Measurements from ENCODE around the gene NOTCH3. TPM values are rescaled to one million over a fixed set of nuclear protein-coding genes. Genes with fewer than 3 reads are reported as not detected.

NOTCH3 gene
- total RNA-seq, 6 experiments from 2014 or later: 3.4 to 18.0 (median 13.1) TPM

GRCh38 chr19:15238639-15239155 is 37.9 kb upstream of the NOTCH3 start:
- no peak for TF ChIP-seq CTCF (IDR thresholded peaks at IDR 0.05)
- Mint-ChIP-seq H3K4me1 (ENCODE audit: low read depth) (0 out of 2 replicates have a peak, but pooled peaks cover 5% of the 10 kb centered on the region), H3K36me3 (ENCODE audit: low read depth) (peaks cover 25% of the 10 kb centered on the region; the same call in 1 of the 2 replicates), H3K27ac (no peak overlapping the region), H3K27me3 (ENCODE audit: insufficient read depth) (peaks cover 12% of the 10 kb centered on the region), H3K4me3 (no peak overlapping the region), H3K9me3 (no peaks in the 10 kb centered on the region)
- no peak for DNase-seq

- Mint-ChIP-seq H3K36me3 (ENCODE audit: low read depth) (peaks cover 25% of the 10 kb centered on the region; the same call in 1 of the 2 replicates), H3K27ac (no peak overlapping the region), H3K9me3 (no peaks in the 10 kb centered on the region), H3K4me1 (ENCODE audit: low read depth) (0 out of 2 replicates have a peak, but pooled peaks cover 6% of the 10 kb centered on the region), H3K27me3 (ENCODE audit: insufficient read depth) (peaks cover 9% of the 10 kb centered on the region), H3K4me3 (no peak overlapping the region)
- DNase-seq: no peak
- TF ChIP-seq CTCF (IDR thresholded peaks at IDR 0.05): no peak
These were observed 37.2 kb upstream of the NOTCH3 start for GRCh38 chr19:15237759-15238638.

- peaks cover 25% of the 10 kb centered on the region; the same call in 1 of the 2 replicates for H3K36me3 Mint-ChIP-seq (ENCODE audit: low read depth)
These were observed 36.1 kb upstream of the NOTCH3 start for GRCh38 chr19:15236886-15237285.

GRCh38 chr19:15235781-15236180 is 35.0 kb upstream of the NOTCH3 start:
- Mint-ChIP-seq H3K36me3 (ENCODE audit: low read depth) (peaks cover 25% of the 10 kb centered on the region; the same call in 1 of the 2 replicates), H3K27ac (no peak overlapping the region), H3K4me3 (no peak overlapping the region), H3K27me3 (ENCODE audit: insufficient read depth) (peaks cover 13% of the 10 kb centered on the region), H3K9me3 (no peaks in the 10 kb centered on the region), H3K4me1 (ENCODE audit: low read depth) (0 out of 2 replicates have a peak, but pooled peaks cover 6% of the 10 kb centered on the region)
- no peak for DNase-seq
- TF ChIP-seq CTCF (IDR thresholded peaks at IDR 0.05): no peak

More at GRCh38 chr19:15236886-15237285, 36.1 kb upstream of the NOTCH3 start:
- Mint-ChIP-seq H3K27me3 (ENCODE audit: insufficient read depth) (peaks cover 13% of the 10 kb centered on the region), H3K4me3 (no peak overlapping the region), H3K9me3 (no peaks in the 10 kb centered on the region), H3K27ac (no peak overlapping the region), H3K4me1 (ENCODE audit: low read depth) (0 out of 2 replicates have a peak, but pooled peaks cover 6% of the 10 kb centered on the region)
- no peak for TF ChIP-seq CTCF (IDR thresholded peaks at IDR 0.05)
- DNase-seq: no peak

- peaks cover 25% of the 10 kb centered on the region; the same call in 1 of the 2 replicates for H3K36me3 Mint-ChIP-seq (ENCODE audit: low read depth)
These were observed 33.8 kb upstream of the NOTCH3 start for GRCh38 chr19:15234431-15235130.

More at GRCh38 chr19:15234431-15235130, 33.8 kb upstream of the NOTCH3 start:
- Mint-ChIP-seq H3K27ac (no peak overlapping the region), H3K27me3 (ENCODE audit: insufficient read depth) (peaks cover 13% of the 10 kb centered on the region), H3K4me1 (ENCODE audit: low read depth) (0 out of 2 replicates have a peak, but pooled peaks cover 6% of the 10 kb centered on the region), H3K9me3 (no peaks in the 10 kb centered on the region), H3K4me3 (no peak overlapping the region)
- no peak for DNase-seq
- no peak for TF ChIP-seq CTCF (IDR thresholded peaks at IDR 0.05)

Measured in HFFc6 (cell line).